CD14-positive monocyte (primary cell): ENCODE data around the gene STIM1. TPM values are rescaled to one million over a fixed set of nuclear protein-coding genes. Genes with fewer than 3 reads are reported as not detected.
A peak's percentile ranks its signal among the peaks of the same experiment; 100 is the strongest.
"Not testable (repeated sequence)": the region's sequence is repeated elsewhere in the genome, so short reads cannot be mapped to it uniquely, and the experiment has no call there.

Source experiments
- DNase-seq, 3 donors: peaks; one replicate each; pipeline ENCODE4 v3.0.0-alpha.2; 2011 to 2022
- H2AFZ ChIP-seq: 2 replicates; pipeline ENCODE4 v1.6.0; 2012; ENCODE audit warnings: mild to moderate bottlenecking, low read depth, low read length, inconsistent platforms; ENCODE audit not compliant: insufficient read depth, poor library complexity, severe bottlenecking
- H3K27ac ChIP-seq, 2 donors: 1 replicate in 1 of 2; 2 replicates in 1 of 2; pipeline ENCODE4 v1.5.1; 2012 to 2013; ENCODE audit warnings: low read length in 2 of 2, control low read depth in 1 of 2, inconsistent platforms in 1 of 2, low read depth in 1 of 2, mild to moderate bottlenecking in 1 of 2
- H3K27me3 ChIP-seq, 2 donors: one replicate each; pipeline versions ENCODE4 v1.6.0 to v1.6.1; 2011 to 2013; ENCODE audit warnings: low read length in 2 of 2; ENCODE audit not compliant: control insufficient read depth in 2 of 2, insufficient read depth in 2 of 2
- H3K36me3 ChIP-seq, 2 donors: replicated peaks in 1 of 2; 1 replicate in 1 of 2; 2 replicates in 1 of 2; pipeline versions ENCODE4 v1.5.1 to v1.6.1; 2012 to 2013; ENCODE audit warnings: low read length in 2 of 2, control low read depth in 1 of 2, inconsistent platforms in 1 of 2, mild to moderate bottlenecking in 1 of 2; ENCODE audit not compliant: insufficient read depth in 2 of 2, control insufficient read depth in 1 of 2
- H3K4me1 ChIP-seq, 2 donors: 1 replicate in 1 of 2; 2 replicates in 1 of 2; pipeline versions ENCODE4 v1.5.1 to v1.6.1; 2012 to 2013; ENCODE audit warnings: low read length in 2 of 2, control low read depth in 1 of 2, inconsistent platforms in 1 of 2, mild to moderate bottlenecking in 1 of 2, moderate library complexity in 1 of 2; ENCODE audit not compliant: insufficient read depth in 2 of 2, control insufficient read depth in 1 of 2
- H3K4me2 ChIP-seq: replicated peaks from 2 replicates; pipeline ENCODE3; 2012; ENCODE audit warnings: low read length, moderate library complexity, mild to moderate bottlenecking; ENCODE audit not compliant: poor library complexity, severe bottlenecking; ENCODE audit errors: extremely low read depth
- H3K4me3 ChIP-seq, 3 experiments: fragments of 200-600 bp in 1 of 3; sonication (generic) in 1 of 3; replicated peaks in 1 of 3; 1 replicate in 2 of 3; 2 replicates in 1 of 3; pipeline ENCODE4 v1.5.1; 2011 to 2013; ENCODE audit warnings: low read length in 3 of 3, mild to moderate bottlenecking in 3 of 3, control low read depth in 2 of 3, low read depth in 2 of 3, inconsistent platforms in 1 of 3, moderate library complexity in 1 of 3
- H3K79me2 ChIP-seq: 2 replicates; pipeline ENCODE4 v1.6.0; 2012; ENCODE audit warnings: mild to moderate bottlenecking, control low read depth, inconsistent platforms, low read length, moderate library complexity; ENCODE audit not compliant: insufficient read depth
- H3K9ac ChIP-seq: 2 replicates; pipeline ENCODE4 v1.6.0; 2017; ENCODE audit warnings: low read length, mild to moderate bottlenecking; ENCODE audit not compliant: insufficient read depth, poor library complexity, severe bottlenecking
- H3K9me3 ChIP-seq, 2 donors: replicated peaks in 1 of 2; 1 replicate in 1 of 2; 2 replicates in 1 of 2; pipeline versions ENCODE4 v1.5.1 to v1.6.1; 2012 to 2013; ENCODE audit warnings: low read length in 2 of 2, control low read depth in 1 of 2; ENCODE audit not compliant: control insufficient read depth in 1 of 2, insufficient read depth in 1 of 2
- H4K20me1 ChIP-seq: 2 replicates; pipeline ENCODE4 v1.6.0; 2012; ENCODE audit warnings: mild to moderate bottlenecking, low read length, control low read depth, moderate library complexity; ENCODE audit not compliant: insufficient read depth
- H3K27ac Mint-ChIP-seq, 7 donors: one replicate each; pipeline ENCODE4 v1.8.0; 2020; ENCODE audit warnings: mild to moderate bottlenecking in 7 of 7, mixed read lengths in 7 of 7, moderate library complexity in 6 of 7, inconsistent platforms in 2 of 7
- H3K27me3 Mint-ChIP-seq, 3 donors: one replicate each; pipeline ENCODE4 v1.8.0; 2021 to 2022; ENCODE audit warnings: low read depth in 3 of 3, mild to moderate bottlenecking in 3 of 3, mixed read lengths in 3 of 3, moderate library complexity in 3 of 3, inconsistent platforms in 1 of 3
- H3K36me3 Mint-ChIP-seq, 2 donors: one replicate each; pipeline ENCODE4 v1.8.0; 2020; ENCODE audit warnings: mixed read lengths in 2 of 2, inconsistent platforms in 1 of 2, mild to moderate bottlenecking in 1 of 2
- H3K4me1 Mint-ChIP-seq: one replicate; pipeline ENCODE4 v1.8.0; 2020; ENCODE audit warnings: mild to moderate bottlenecking, mixed read lengths
- H3K4me3 Mint-ChIP-seq, 2 donors: one replicate each; pipeline ENCODE4 v1.8.0; 2020; ENCODE audit warnings: mild to moderate bottlenecking in 2 of 2, mixed read lengths in 2 of 2, moderate library complexity in 1 of 2
- H3K9me3 Mint-ChIP-seq, 7 donors: one replicate each; pipeline ENCODE4 v1.8.0; 2020 to 2022; ENCODE audit warnings: mixed read lengths in 7 of 7, mild to moderate bottlenecking in 6 of 7, moderate library complexity in 6 of 7, inconsistent platforms in 2 of 7
- CTCF ChIP-seq: fragments of 200-600 bp; IDR thresholded peaks from one replicate; pipeline ENCODE4 v1.8.0; 2022; ENCODE audit warnings: antibody characterized with exemption, mild to moderate bottlenecking
- WGBS: methylation state at CpG from one replicate; pipeline ENCODE4 v1.1.5; 2013; ENCODE audit warnings: missing lambda C conversion rate; ENCODE audit not compliant: insufficient coverage; 5-methylcytosine and 5-hydroxymethylcytosine counted together
- intact Hi-C, 2 donors: fragments of 100-400 bp; cut with micrococcal nuclease; formaldehyde crosslinking; loops; one replicate each; pipeline versions ENCODE4 v1.15.0 to v1.15.1; 2023
- polyA plus RNA-seq, 3 donors: library from polyadenylated mRNA; depleted of rRNA in 1 of 3; unstranded in 2 of 3; stranded (reverse) in 1 of 3; fragments of 300-500 nt in 2 of 3; fragments of >200 nt in 1 of 3; fragmentation: Illumina TruSeq in 2 of 3; gene quantifications; 1 replicate in 2 of 3; 2 replicates in 1 of 3; pipeline ENCODE4 v1.2.3, GENCODE V29; 2012 to 2021

The STIM1 gene
- polyA plus RNA-seq, 3 donors, result 14.0 to 68.6 (median 21.0) TPM

GRCh38 chr11:4049006-4049405 is 193.5 kb downstream of the STIM1 start:
- peak overlapping the region; percentile 71 to 83 for H3K27ac ChIP-seq
- peak; percentile 87 to 95 (median 93) for DNase-seq
- H3K9ac ChIP-seq, result no peak overlapping the region
- intact Hi-C loops, result no loop called here
- H2AFZ ChIP-seq, result no peak overlapping the region
- no peaks in the 10 kb centered on the region for H3K9me3 ChIP-seq
- H3K36me3 ChIP-seq, result peaks cover 0 to 12% of the 10 kb centered on the region in 2 donors
- peaks cover 22 to 23% of the 10 kb centered on the region in 2 donors for H3K36me3 Mint-ChIP-seq
- H3K27me3 Mint-ChIP-seq, result peaks cover 0 to 2% (median 0%) of the 10 kb centered on the region in 3 donors
- H3K9me3 Mint-ChIP-seq, result peaks cover 0 to 3% (median 2%) of the 10 kb centered on the region in 7 donors
- peaks cover 19% of the 10 kb centered on the region for H3K4me1 Mint-ChIP-seq
- peaks cover 29% of the 10 kb centered on the region for H3K79me2 ChIP-seq
- H3K4me3 ChIP-seq, result peak overlapping the region in 1 of 3 experiments; percentile 10
- TF ChIP-seq CTCF, result no peak
- no CpG with 5 or more reads among the region's 4 CpGs for WGBS
- peak overlapping the region; percentile 84 to 97 (median 94) for H3K27ac Mint-ChIP-seq
- H3K4me1 ChIP-seq, result peaks cover 19 to 22% of the 10 kb centered on the region in 2 donors
- H3K27me3 ChIP-seq, result no peaks in the 10 kb centered on the region
- H4K20me1 ChIP-seq, result peaks cover 25% of the 10 kb centered on the region
- peak overlapping the region; percentile 29 for H3K4me2 ChIP-seq
- peak overlapping the region in 1 of 2 donors; percentile 21 for H3K4me3 Mint-ChIP-seq

GRCh38 chr11:4050138-4050537 is 194.7 kb downstream of the STIM1 start:
- H3K9me3 Mint-ChIP-seq, result peaks cover 0 to 3% (median 2%) of the 10 kb centered on the region in 7 donors
- Histone ChIP-seq H3K36me3 (peaks cover 0 to 22% of the 10 kb centered on the region in 2 donors), H3K4me2 (no peak overlapping the region), H3K9me3 (no peaks in the 10 kb centered on the region), H3K79me2 (peaks cover 23% of the 10 kb centered on the region), H3K4me3 (no peak overlapping the region), H3K27me3 (no peaks in the 10 kb centered on the region), H3K4me1 (peaks cover 19 to 22% of the 10 kb centered on the region in 2 donors), H2AFZ (no peak overlapping the region), H3K27ac (peak overlapping the region in 1 of 2 donors; percentile 83), H3K9ac (no peak overlapping the region), H4K20me1 (peaks cover 20% of the 10 kb centered on the region)
- DNase-seq, result peak; percentile 15 to 44 (median 30)
- H3K4me3 Mint-ChIP-seq, result no peak overlapping the region
- TF ChIP-seq CTCF, result no peak
- H3K27me3 Mint-ChIP-seq, result peaks cover 0 to 2% (median 0%) of the 10 kb centered on the region in 3 donors
- H3K27ac Mint-ChIP-seq, result peak overlapping the region; percentile 68 to 96 (median 93)
- WGBS, result no CpG with 5 or more reads among the region's 1 CpG
- peaks cover 16% of the 10 kb centered on the region for H3K4me1 Mint-ChIP-seq
- intact Hi-C loops, result no loop called here
- peaks cover 21 to 24% of the 10 kb centered on the region in 2 donors for H3K36me3 Mint-ChIP-seq

GRCh38 chr11:4053200-4053599 is 197.7 kb downstream of the STIM1 start:
- H3K27ac ChIP-seq, H2AFZ ChIP-seq, H3K4me3 ChIP-seq, H3K27me3 ChIP-seq, H3K79me2 ChIP-seq, H3K4me3 Mint-ChIP-seq, H3K27ac Mint-ChIP-seq, H3K9me3 ChIP-seq, H3K27me3 Mint-ChIP-seq, H3K9ac ChIP-seq, intact Hi-C loops, DNase-seq, H3K4me2 ChIP-seq, H3K9me3 Mint-ChIP-seq: not testable (repeated sequence)
- peaks cover 20% of the 10 kb centered on the region for H4K20me1 ChIP-seq
- Mint-ChIP-seq H3K36me3 (peaks cover 32 to 41% of the 10 kb centered on the region in 2 donors), H3K4me1 (peaks cover 30% of the 10 kb centered on the region)
- peaks cover 37 to 38% of the 10 kb centered on the region in 2 donors for H3K4me1 ChIP-seq
- peaks cover 10 to 31% of the 10 kb centered on the region in 2 donors for H3K36me3 ChIP-seq
- WGBS, result no CpG with 5 or more reads among the region's 4 CpGs
